MM.1S (cell line): ENCODE data around the gene LRRTM2.

Source experiments
- EZH2 ChIP-seq: fragments of 300-600 bp; sonication (generic); optimal IDR thresholded peaks from 2 replicates; pipeline ENCODE3; 2017; ENCODE audit warnings: low read depth, mild to moderate bottlenecking, antibody characterized with exemption, low read length, mixed read lengths
- EZH2phosphoT487 ChIP-seq: fragments of 300-600 bp; sonication (generic); IDR thresholded peaks from 2 replicates; pipeline ENCODE4 v1.6.1; 2018; ENCODE audit warnings: antibody characterized with exemption, low read length
- TF ChIP-seq, protein P1 (sequence below): fragments of 300-600 bp; sonication (generic); IDR thresholded peaks from 2 replicates; pipeline ENCODE4 v1.5.1; 2016; ENCODE audit warnings: antibody characterized with exemption, low read length, mixed read lengths

DNA sequence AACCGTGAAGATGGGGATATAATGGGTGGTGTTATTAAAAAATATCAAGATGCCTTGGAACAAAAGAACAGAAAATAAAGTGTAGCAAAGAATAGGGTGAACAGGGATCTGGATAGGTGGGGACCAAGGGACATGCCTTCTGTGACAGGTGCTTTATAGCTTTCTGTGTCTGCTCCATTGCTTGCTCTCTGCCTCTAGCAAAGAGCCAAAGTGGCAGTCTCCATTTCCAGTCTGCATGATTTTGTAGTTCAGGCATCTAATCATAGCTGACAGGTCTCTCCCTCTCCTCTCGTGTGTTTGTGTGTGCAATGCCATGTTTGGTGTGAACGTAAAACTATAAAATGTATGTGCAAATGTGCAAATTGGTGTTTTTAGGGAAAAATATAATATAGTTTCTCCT is 35.0 kb downstream of the LRRTM2 start:
- TF ChIP-seq, protein P1, sequence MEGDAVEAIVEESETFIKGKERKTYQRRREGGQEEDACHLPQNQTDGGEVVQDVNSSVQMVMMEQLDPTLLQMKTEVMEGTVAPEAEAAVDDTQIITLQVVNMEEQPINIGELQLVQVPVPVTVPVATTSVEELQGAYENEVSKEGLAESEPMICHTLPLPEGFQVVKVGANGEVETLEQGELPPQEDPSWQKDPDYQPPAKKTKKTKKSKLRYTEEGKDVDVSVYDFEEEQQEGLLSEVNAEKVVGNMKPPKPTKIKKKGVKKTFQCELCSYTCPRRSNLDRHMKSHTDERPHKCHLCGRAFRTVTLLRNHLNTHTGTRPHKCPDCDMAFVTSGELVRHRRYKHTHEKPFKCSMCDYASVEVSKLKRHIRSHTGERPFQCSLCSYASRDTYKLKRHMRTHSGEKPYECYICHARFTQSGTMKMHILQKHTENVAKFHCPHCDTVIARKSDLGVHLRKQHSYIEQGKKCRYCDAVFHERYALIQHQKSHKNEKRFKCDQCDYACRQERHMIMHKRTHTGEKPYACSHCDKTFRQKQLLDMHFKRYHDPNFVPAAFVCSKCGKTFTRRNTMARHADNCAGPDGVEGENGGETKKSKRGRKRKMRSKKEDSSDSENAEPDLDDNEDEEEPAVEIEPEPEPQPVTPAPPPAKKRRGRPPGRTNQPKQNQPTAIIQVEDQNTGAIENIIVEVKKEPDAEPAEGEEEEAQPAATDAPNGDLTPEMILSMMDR, result no peak
- TF ChIP-seq EZH2phosphoT487 (no peak), EZH2 (no peak)
